OCI-LY3 (cell line): ENCODE measurements around the gene CLEC19A.

ENCODE experiments used
- H2AFZ ChIP-seq: fragments of 200-600, 300-600 bp; shearing (Covaris generic); 2 replicates; pipeline ENCODE4 v1.6.0; 2014; ENCODE audit warnings: antibody characterized with exemption, low read depth, low read length
- H3K27ac ChIP-seq: fragments of 200-600, 300-600 bp; sonication (generic); 2 replicates; pipeline ENCODE4 v1.5.1; 2014; ENCODE audit warnings: mild to moderate bottlenecking, low read length, moderate library complexity, mixed read lengths
- H3K27me3 ChIP-seq: fragments of 200-600, 300-600 bp; sonication (generic); 2 replicates; pipeline ENCODE4 v1.6.1; 2014; ENCODE audit warnings: low read depth, low read length, mixed read lengths
- H3K36me3 ChIP-seq: fragments of 200-600, 300-600 bp; sonication (generic); replicated peaks from 2 replicates; pipeline ENCODE3; 2014; ENCODE audit warnings: low read depth, low read length, mixed read lengths
- H3K4me1 ChIP-seq: fragments of 300-600, 200-600 bp; sonication (generic); 2 replicates; pipeline ENCODE4 v1.6.1; 2014; ENCODE audit warnings: low read length, mixed read lengths
- H3K4me2 ChIP-seq: fragments of 200-600, 300-600 bp; sonication (generic); 2 replicates; pipeline ENCODE4 v1.6.1; 2014; ENCODE audit warnings: low read length, mixed read lengths
- H3K4me3 ChIP-seq: fragments of 300-600, 200-600 bp; sonication (generic); 2 replicates; pipeline ENCODE4 v1.5.1; 2014; ENCODE audit warnings: antibody characterized with exemption, mild to moderate bottlenecking, low read length, moderate library complexity
- H3K79me2 ChIP-seq: fragments of 300-600, 200-600 bp; shearing (Covaris generic); 2 replicates; pipeline ENCODE4 v1.6.1; 2014; ENCODE audit warnings: mild to moderate bottlenecking, low read length, mixed read lengths
- H3K9ac ChIP-seq: fragments of 300-600, 200-600 bp; shearing (Covaris generic); 2 replicates; pipeline ENCODE4 v1.6.0; 2014; ENCODE audit warnings: mild to moderate bottlenecking, low read length, moderate library complexity
- H3K9me3 ChIP-seq: fragments of 200-600, 300-600 bp; shearing (Covaris generic); 2 replicates; pipeline ENCODE4 v1.6.1; 2014; ENCODE audit warnings: low read length, mixed read lengths; ENCODE audit not compliant: insufficient read depth
- H4K20me1 ChIP-seq: fragments of 200-600, 300-600 bp; sonication (generic); 2 replicates; pipeline ENCODE4 v1.6.1; 2016; ENCODE audit warnings: low read length, mixed read lengths; ENCODE audit not compliant: insufficient read depth
- CTCF ChIP-seq: fragments of 200-600, 300-600 bp; sonication (generic); IDR thresholded peaks from 2 replicates; pipeline ENCODE4 v1.5.1; 2014; ENCODE audit warnings: antibody characterized with exemption, low read length, low read depth
- EZH2phosphoT487 ChIP-seq: fragments of 200-600 bp; shearing (Covaris generic); IDR thresholded peaks from 2 replicates; pipeline ENCODE4 v1.6.1; 2018; ENCODE audit warnings: antibody characterized with exemption, mixed run types, low read depth

Gene CLEC19A

GRCh38 chr16:19283637-19284036 is 1.9 kb upstream of the CLEC19A start:
- Histone ChIP-seq H3K4me2 (no peak overlapping the region), H4K20me1 (no peaks in the 10 kb centered on the region), H3K27me3 (no peaks in the 10 kb centered on the region), H3K9ac (no peak overlapping the region), H3K36me3 (no peaks in the 10 kb centered on the region), H3K4me1 (peaks cover 17% of the 10 kb centered on the region), H3K79me2 (no peaks in the 10 kb centered on the region), H3K4me3 (no peak overlapping the region), H3K9me3 (no peaks in the 10 kb centered on the region), H3K27ac (no peak overlapping the region), H2AFZ (no peak overlapping the region)
- TF ChIP-seq CTCF (no peak), EZH2phosphoT487 (no peak)

GRCh38 chr16:19284207-19284606 is 1.3 kb upstream of the CLEC19A start:
- no peak overlapping the region for H3K9ac ChIP-seq
- H4K20me1 ChIP-seq: no peaks in the 10 kb centered on the region
- H3K27ac ChIP-seq: no peak overlapping the region
- no peak overlapping the region for H2AFZ ChIP-seq
- H3K4me1 ChIP-seq: peaks cover 17% of the 10 kb centered on the region
- TF ChIP-seq EZH2phosphoT487: no peak
- no peak for TF ChIP-seq CTCF
- no peak overlapping the region for H3K4me3 ChIP-seq
- H3K36me3 ChIP-seq: no peaks in the 10 kb centered on the region
- H3K4me2 ChIP-seq: no peak overlapping the region
- no peaks in the 10 kb centered on the region for H3K27me3 ChIP-seq
- H3K79me2 ChIP-seq: no peaks in the 10 kb centered on the region
- no peaks in the 10 kb centered on the region for H3K9me3 ChIP-seq

- no peak overlapping the region for H3K9ac ChIP-seq
- no peak overlapping the region for H3K4me3 ChIP-seq
- H3K4me2 ChIP-seq: no peak overlapping the region
- H3K79me2 ChIP-seq: no peaks in the 10 kb centered on the region
- TF ChIP-seq CTCF: no peak
- TF ChIP-seq EZH2phosphoT487: no peak
- H3K27me3 ChIP-seq: no peaks in the 10 kb centered on the region
- H2AFZ ChIP-seq: no peak overlapping the region
- no peaks in the 10 kb centered on the region for H3K36me3 ChIP-seq
- no peaks in the 10 kb centered on the region for H3K9me3 ChIP-seq
- H3K27ac ChIP-seq: no peak overlapping the region
- peaks cover 17% of the 10 kb centered on the region for H3K4me1 ChIP-seq
- no peaks in the 10 kb centered on the region for H4K20me1 ChIP-seq
Measured at GRCh38 chr16:19286827-19287226, 1.3 kb downstream of the CLEC19A start.

- Histone ChIP-seq H3K4me1 (peaks cover 20% of the 10 kb centered on the region), H4K20me1 (no peaks in the 10 kb centered on the region), H3K9ac (no peak overlapping the region), H2AFZ (no peak overlapping the region), H3K36me3 (no peaks in the 10 kb centered on the region), H3K4me3 (no peak overlapping the region), H3K4me2 (no peak overlapping the region), H3K9me3 (no peaks in the 10 kb centered on the region), H3K79me2 (no peaks in the 10 kb centered on the region), H3K27me3 (no peaks in the 10 kb centered on the region), H3K27ac (no peak overlapping the region)
- TF ChIP-seq CTCF (no peak), EZH2phosphoT487 (no peak)
Measured at GRCh38 chr16:19287241-19287640, 1.7 kb downstream of the CLEC19A start.
